ENCODE results near the gene UNK.
"Not testable (repeated sequence)": the region's sequence is repeated elsewhere in the genome, so short reads cannot be mapped to it uniquely, and the experiment has no call there.

The UNK gene

DNA sequence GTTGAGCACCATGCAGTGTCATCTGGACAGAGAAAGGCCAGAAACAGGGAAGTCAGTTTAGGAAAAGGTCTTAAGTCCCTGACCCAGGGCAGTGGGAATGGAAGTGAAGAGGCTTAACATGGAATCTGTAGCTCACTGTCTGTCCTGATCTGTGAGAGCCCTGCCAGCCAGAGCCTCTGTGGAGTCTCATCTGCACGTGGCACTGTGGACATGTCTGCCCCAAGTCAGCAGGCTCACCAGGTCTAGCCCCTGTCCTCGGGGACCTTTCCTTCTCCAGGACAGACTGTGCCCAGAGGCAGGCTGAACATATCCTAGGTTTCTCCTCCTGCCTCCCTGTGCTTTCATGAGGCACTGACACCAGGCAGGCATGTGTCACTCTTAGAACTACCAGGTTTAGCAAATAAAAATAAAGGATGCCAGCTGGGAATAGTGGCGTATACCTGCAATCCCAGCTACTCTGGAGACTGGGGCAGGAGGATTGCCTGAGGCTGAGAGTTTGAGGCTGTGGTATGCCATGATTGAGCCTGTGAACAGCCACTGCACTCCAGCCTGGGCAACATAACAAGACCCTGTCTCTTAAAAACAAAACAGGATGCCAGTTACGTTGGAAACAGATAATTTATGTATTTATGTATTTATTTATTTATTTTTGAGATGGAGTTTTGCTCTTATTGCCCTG is 22.4 kb downstream of the UNK start:
- no peak for DNase-seq

DNA sequence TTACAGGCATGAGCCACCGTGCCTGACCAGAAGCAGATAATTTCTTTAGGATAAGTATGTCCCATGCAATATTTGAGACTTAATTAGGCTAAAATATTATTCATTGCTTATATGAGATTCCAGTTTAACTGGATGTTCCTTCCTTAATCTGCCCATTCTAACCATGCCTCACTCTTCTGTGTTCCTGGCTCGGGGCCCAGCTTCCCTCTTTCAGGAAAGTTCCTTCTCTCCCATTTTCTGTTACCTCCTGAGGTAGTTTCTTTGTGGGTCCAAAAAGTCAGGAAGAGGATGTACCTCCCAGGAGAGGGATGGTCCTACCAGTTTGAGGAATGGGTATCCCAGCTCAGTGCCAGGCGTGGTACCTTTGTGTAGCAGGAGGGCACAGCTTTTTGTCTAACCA is 23.3 kb downstream of the UNK start:
- no peak for DNase-seq

DNA sequence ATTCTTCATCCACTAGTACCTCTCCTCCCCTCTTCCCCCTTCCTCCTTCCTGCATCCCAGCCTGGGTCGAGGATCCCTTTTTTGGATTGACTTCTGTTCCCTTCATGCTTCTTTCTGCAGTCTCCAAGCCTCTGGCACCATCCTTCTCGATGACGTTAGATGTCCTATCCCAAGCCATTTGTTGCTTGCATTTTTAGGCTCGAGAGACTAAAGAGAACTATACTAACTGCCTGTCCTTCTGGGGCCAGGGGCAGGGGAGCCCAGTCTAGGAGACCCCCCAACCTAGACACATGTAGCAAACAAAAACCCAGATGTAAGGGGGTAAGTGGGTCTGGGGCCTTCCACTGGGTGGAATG is 23.9 kb downstream of the UNK start:
- DNase-seq: no peak

DNA sequence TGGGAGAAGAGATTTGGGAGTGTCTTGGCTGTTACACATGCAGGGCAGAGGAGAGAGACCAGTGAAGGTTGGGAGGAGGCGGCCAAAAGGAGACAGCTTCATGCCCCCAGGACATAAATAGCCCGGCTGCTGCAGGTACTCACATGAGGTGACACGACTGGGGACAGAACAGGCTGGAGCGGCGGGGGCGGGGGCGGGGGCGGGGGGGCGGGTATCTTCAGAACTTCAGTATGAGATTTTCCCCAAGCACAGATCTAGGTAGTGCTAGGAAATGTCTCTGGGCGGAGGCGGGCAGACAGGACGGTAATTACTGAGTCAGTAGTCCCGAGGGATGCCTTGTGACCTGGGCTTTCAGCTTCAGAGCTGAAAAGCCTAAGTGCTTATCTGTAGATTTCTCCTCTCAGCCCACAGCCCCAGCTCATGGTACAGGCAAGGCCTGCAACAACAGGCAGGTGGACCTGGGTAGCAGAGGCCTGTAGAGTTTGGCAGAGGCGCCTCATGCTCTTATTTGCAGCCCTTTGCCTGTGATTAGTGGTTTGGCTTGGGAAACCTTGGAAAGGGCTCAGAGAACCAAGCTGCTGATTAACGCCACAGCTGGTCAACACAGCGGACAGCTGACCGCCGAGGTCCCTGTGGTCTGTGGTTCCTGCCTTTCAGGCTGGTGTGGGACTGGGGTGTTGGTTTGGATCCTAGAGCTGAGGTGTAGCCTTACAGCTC is 24.5 kb downstream of the UNK start:
- no peak for DNase-seq

DNA sequence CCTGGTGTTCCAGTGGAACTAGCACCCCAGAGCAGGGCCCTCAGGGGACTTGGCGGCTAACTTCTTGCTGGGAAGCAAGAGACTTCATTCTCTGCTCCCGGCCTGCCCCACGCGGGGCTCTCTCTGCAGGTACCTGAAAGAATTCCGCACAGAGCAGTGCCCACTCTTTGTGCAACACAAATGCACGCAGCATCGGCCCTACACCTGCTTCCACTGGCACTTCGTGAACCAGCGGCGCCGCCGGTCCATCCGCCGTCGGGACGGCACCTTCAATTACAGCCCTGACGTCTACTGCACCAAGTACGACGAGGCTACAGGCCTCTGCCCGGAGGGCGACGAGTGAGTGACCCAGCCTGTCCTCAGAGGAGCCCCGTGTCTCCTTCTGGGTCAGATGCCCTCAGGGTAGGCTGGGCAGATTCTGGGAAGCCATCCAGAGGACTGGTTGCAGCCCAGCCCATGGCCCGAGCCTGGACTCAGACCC is 25.1 kb downstream of the UNK start:
- no peak for DNase-seq

DNA sequence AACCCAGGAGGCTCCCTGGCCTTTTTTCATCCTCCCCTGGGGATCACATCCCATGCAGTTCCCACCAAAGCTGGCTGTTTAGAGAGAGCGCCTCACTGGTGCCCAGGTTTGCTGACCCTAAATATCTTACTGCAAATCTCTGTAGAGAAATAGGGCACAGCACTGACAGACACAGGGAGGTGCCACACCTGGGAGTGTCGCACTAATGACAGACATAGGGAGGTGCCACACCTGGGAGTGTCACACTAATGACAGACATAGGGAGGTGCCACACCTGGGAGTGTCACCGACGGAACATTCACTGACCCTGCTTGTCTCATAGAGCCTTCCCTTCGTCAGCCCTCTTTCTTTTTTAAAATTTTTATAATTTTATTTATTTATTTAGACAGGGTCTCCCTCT is 25.6 kb downstream of the UNK start:
- no peak for DNase-seq

DNA sequence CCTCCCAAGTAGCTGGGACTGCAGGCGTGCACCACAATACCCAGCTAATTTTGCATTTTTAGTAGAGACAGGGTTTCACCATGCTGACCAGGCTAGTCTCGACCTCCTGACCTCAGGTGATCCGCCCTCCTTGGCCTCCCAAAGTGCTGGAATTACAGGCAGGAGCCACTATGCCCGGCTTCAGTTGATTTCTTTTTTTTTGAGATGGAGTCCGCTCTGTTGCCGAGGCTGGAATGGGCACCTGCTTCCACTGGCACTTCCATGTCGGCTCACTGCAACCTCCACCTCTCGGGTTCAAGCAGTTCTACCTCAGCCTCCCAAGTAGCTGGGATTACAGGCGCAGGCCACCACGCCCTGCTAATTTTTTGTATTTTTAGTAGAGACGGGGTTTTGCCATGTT is 26.1 kb downstream of the UNK start:
- not testable (repeated sequence) for DNase-seq

DNA sequence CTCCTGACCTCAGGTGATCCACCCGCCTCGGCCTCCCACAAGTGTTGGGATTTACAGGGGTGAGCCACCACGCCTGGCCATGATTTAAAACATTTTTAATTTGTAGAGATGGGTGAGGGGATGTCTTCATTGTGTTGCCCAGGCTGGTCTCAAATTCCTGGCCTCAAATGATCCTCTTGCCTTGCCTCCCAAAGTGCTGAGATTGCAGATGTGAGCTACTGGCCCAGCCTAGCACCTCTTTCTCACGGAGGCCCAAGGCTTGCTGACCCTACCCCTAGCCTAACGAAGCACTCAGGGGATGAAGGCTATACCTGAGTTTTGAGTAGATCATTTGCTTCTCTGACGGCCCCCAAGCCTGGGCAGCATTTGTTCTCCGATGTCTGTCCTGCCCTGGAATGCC is 26.6 kb downstream of the UNK start:
- no peak for DNase-seq

DNA sequence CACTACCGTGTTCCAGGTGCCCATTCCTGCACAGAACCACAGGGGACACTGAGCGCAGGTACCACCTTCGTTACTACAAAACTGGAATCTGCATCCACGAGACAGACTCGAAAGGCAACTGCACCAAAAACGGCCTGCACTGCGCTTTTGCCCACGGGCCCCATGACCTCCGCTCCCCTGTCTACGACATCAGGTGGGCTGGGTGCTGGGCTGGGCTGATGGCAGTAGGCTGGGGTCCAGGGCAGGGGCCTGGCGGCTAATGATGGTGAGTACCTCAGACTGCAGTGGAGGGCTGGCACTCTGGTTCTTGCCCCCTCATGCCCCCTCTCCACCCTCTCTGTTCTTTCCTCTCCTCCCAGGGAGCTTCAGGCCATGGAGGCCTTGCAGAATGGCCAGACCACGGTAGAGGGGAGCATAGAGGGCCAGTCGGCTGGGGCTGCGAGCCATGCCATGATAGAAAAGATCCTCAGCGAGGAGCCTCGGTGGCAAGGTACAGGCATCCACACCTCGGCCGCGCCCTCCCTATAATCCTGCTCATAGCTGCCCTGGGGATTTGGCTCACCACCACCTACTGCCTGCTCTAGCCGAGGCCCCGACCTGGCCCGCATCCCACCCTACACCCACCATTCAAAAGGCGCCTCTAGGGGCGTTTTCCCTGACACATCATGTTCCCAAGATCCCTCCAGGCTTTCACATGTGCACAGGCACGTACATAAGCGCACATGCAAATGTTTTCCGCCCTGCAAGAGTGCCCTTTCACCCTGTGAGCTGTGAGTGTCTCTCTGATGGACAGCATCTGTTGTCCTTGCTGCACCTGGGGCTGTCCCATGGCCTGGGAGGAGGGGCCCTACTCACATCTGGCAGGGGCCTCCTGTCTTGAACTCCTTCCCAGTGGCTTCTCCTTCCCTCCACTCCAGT is 27.7 kb downstream of the UNK start:
- no peak for DNase-seq

DNA sequence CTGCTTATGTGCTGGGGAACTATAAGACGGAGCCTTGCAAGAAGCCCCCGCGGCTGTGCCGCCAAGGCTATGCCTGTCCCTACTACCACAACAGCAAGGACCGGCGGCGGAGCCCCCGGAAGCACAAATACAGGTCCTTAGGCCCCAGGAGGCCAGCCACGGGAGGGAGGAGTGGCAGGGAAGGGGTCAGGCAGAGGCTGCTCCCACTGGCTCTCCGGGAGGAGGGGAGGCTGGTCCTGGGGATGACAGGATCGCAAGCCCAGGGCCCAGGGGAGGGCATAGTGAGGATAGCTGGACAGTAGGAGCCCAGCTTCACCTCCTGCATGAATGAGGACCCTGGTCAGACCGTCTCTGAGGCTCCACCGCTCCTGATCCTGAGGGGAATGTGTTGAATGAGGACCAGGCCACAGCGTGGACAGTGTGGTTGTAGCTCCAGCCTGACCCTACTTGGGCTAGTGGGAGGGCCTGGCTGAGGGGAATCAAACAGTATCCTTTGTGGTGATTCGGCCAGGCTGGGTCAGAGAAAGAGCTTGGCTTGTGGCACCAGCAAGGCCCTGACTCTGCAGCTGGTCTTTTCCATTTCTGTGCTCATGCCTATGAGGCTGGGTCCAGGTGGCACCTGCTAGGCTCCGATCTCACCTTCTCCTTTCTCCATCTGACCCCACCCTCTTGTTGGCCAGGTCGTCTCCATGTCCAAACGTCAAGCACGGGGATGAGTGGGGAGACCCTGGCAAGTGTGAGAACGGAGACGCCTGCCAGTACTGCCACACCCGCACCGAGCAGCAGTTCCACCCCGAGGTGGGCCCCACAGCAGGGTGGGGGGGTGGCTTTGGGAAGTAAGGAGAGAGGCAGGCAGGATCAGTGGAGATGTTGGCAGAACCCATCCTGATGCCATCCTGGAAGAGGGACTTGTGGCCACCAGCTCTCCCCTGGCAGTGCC is 28.7 kb downstream of the UNK start:
- no peak for DNase-seq

DNA sequence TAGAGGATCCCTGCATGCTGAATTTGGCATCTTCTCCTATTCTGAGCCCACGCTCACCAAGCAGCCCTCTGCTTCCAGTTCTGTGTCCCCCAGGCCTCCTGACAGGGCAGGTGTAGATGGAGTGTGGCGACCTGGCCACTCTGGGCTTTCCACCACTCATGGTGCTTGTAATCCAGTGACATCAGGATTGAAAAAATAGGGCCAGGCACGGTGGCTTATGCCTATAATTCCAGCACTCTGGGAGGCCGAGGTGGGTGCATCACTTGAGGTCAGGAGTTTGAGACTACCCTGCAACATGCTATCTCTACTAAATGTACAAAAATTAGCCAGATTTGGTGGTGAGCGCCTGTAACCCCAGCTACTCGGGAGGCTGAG is 29.4 kb downstream of the UNK start:
- DNase-seq: no peak

DNA sequence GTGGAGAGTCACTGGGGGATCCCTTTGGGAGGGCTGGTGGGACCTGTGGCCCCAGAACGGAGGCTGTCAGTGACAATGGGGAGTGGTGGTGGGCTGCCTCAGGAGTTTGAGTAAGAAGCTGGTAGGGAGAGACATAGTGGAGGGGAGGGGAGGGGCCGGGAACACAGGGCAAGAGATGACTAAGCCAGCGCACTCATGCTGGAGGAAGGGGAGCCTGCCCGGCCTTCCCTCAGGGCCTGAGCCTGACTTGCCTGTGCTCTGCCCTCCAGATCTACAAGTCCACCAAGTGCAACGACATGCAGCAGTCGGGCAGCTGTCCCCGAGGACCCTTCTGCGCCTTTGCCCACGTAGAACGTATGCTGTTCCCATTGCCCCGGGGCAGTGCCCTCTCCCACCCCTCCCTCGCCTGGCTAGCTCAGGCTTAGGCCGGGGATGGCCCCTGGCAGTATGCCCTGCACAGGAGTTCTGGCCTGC is 30.3 kb downstream of the UNK start:
- DNase-seq: no peak

DNA sequence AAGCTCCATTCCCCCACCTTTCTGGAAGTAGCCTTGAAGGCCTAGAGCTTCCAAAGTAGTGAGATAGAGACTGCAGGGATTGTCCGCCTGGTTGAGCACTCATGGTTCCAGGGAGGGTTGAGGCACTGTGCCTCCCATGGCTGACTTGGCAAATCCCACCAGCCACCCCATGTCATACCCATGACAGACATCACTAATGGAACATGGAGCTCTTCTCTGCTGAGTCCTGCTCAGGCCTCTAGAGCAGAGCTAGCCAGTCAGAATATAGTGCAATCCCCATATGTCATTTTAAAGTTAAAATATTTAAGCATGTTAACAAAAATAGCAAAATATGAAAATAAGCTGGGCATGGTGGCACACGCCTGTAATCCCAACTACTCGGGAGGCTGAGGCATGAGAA is 30.8 kb downstream of the UNK start:
- no peak for DNase-seq

DNA sequence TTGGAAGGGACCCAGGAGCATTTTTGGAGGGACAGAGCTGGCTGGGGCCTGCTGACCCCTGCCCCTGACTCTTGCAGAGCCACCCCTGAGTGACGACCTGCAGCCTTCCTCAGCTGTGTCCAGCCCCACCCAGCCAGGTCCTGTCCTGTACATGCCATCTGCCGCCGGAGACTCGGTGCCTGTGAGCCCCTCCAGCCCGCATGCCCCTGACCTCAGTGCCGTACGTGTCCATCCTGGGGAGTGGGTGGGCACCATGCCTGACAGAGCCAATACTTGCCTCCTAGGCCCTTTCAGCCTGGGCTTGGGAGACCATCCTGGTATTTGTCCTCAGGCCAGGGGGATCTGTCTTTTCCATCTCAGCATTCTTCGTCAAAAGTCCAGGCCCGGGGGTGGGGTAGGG is 32.1 kb downstream of the UNK start:
- no peak for DNase-seq

DNA sequence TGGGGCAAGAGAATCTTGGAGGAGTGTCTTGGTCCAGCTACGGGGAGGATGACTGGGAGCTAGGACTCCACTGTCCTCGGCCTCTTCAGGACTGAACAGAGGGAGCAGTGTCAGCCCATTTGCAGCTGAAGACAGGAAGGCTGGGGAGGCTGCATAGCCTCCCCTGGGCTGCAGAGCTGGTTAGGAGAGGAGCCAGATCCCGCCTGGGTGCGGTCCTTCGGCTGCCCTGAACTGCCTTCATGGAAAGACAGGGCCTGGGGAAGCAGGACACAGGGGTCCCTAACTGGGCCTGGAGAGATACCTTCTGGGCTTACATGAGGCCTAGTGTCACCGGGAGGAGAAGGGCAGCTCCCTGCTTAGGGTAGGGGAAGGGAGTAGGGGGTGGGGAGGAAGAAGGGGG is 33.0 kb downstream of the UNK start:
- DNase-seq: no peak

DNA sequence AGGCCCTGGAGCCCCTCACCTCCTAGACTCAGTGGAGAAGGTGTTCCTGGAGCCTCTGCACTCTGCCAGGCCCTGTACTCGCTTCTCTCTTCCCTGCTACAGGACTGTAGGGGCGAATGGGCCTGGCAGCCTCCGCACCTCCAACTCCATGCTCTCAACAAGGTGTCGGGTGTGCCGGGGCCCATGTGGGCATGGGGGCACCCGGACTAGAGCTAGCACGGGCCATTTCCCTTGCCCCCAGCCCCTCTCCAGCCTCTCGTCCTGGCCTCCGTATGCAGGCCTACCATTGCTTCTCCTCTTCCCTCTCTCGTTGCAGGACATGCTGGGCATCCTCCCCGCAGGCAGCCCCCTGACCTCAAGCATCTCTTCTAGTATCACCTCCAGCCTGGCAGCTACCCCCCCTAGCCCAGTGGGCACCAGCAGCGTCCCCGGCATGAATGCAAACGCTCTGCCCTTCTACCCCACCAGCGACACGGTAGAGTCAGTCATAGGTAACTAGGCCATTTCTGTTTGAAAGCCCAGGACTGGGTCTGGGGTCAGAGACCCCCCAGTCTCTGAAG is 33.8 kb downstream of the UNK start:
- DNase-seq: no peak

DNA sequence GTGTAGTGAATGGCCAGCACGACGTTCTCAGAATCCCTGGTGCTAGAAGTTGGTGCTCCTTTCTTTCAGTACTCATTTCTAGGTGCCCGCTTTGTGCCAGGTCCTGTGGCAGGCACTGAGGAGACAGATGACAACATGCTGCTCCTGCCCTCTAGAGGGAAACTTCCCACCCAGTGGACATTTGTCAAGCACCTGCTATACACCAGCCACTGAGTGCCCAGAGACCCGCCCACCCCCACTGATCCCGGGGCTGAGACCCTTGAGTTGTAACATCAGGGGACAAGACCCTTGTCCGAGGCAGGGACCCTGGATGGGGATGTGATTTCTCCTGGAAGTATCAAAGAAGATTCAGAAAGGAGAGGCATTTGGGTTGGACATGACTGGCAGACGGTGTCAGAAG is 34.5 kb downstream of the UNK start:
- no peak for DNase-seq

DNA sequence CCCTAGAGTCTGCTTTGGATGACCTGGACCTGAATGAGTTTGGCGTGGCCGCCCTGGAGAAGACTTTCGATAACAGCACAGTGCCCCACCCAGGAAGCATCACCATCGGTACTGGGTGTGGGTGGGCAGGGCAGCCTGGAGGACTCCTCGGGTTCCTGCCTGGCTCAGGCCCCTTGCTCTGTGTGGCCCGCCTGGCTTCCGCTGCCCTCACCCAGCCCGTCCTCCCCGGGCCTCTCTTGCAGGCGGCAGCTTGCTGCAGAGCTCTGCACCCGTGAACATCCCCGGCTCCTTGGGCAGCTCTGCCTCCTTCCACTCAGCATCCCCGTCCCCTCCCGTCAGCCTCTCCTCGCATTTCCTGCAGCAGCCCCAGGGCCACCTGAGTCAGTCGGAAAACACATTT is 35.1 kb downstream of the UNK start:
- no peak for DNase-seq

DNA sequence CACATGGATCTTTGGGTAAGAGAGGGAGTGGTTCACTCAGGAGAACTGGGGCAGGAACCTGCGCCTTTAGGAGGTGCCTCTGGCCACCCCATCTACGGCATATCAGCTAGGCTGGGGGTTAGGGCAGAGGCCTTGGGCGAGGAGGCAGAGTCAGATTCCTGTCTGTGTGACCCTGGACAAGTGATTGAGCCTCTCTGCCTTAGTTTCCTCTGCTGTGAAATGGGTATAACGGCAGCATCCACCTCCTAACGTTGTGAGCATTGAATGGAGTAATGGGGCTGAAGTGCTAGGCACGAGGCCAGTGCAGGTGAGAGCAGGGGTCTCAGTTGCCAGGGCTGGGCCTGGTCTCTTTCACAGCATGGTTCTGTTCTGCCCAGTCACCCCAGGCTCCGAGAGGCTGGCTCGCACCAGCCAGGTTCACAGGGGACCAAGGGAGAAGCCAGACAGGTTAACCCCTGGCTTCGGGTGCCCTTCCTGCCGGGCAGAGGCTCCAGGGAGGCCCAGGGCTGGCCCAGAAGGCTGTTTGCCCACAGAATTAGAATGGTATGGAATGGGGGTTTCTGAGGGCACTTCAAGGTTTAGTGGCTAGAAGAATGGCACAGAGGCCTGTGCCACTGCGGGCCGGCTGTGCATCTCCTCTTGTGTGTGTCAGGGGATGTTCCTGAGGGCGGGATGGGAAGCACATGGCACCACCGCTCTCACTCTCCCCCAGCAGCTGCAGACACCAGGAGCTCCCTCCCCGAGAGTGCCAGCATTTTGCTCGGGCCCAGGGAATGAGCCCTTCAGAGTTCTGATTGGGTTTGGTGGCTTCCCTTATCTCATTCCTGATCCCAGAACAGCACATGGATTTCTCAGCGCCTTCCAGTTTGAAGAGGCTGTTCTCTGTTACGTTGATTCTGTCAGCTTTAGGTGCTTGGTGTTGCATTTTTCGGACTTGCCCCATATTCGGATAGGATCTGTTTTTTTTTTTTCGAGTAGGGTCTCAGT is 35.8 kb downstream of the UNK start:
- no peak for DNase-seq

DNA sequence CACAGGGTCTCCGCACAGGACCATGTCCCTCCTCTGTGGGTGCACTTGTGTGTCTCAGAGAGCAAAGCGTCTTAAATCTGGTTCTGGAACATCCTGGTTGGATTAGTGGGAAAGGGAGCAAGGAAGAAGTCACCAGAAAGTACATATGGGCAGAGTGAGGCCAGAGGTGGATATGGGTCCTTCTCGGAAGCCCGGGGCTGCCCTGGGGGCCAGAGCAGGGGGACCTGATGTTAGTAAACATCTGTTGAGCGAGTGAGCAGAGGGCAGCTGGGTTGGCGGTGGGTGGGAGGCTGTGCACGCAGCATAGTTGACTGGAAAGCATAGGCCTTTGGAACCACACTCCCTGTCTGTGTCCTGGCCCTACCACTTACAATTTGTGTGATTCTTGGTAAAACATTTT is 36.9 kb downstream of the UNK start:
- DNase-seq: no peak
